ENCODE measurements around the gene GPR161. TPM values are rescaled to one million over a fixed set of nuclear protein-coding genes. Genes with fewer than 3 reads are reported as not detected.

Gene GPR161
- total and polyA plus RNA-seq, 5 donors from 2014 or later = not detected

- Histone ChIP-seq H3K9me3 (ENCODE audit: control insufficient read depth in 2 of 2, low read length in 2 of 2) (no peaks in the 10 kb centered on the region), H3K27ac (ENCODE audit: insufficient read depth, low read length, poor library complexity, severe bottlenecking) (no peak overlapping the region), H3K4me1 (ENCODE audit: control insufficient read depth, insufficient read depth, low read length, poor library complexity, severe bottlenecking) (peaks cover 17% of the 10 kb centered on the region), H3K27me3 (ENCODE audit: control insufficient read depth, insufficient read depth, low read length) (peaks cover 26% of the 10 kb centered on the region), H3K36me3 (ENCODE audit: control insufficient read depth, insufficient read depth, low read length) (no peaks in the 10 kb centered on the region), H3K4me3 (ENCODE audit: low read depth, low read length) (peak overlapping the region; percentile 64)
- H3K36me3 Mint-ChIP-seq = no peaks in the 10 kb centered on the region
- peaks cover 0 to 23% (median 13%) of the 10 kb centered on the region in 4 donors for H3K4me1 Mint-ChIP-seq
- DNase-seq (no peak), ATAC-seq (ENCODE audit: low read depth in 2 of 2) (no peak)
- peaks cover 0 to 6% (median 0%) of the 10 kb centered on the region in 7 donors for H3K9me3 Mint-ChIP-seq
- peaks cover 82% of the 10 kb centered on the region for H3K27me3 Mint-ChIP-seq
- peak overlapping the region; percentile 59 to 89 (median 86) for H3K4me3 Mint-ChIP-seq
- peak overlapping the region in 1 of 3 donors; percentile 32 for H3K27ac Mint-ChIP-seq
Observed at GRCh38 chr1:168135116-168135920, 1.4 kb downstream of the GPR161 start.

GRCh38 chr1:168134642-168135041 lies 2.1 kb downstream of the GPR161 start:
- Mint-ChIP-seq H3K4me1 (peaks cover 0 to 23% (median 13%) of the 10 kb centered on the region in 4 donors), H3K27me3 (peaks cover 77% of the 10 kb centered on the region), H3K36me3 (no peaks in the 10 kb centered on the region), H3K27ac (no peak overlapping the region), H3K4me3 (peak overlapping the region in 3 of 4 donors; percentile 64 to 89 (median 86)), H3K9me3 (peaks cover 0 to 7% (median 0%) of the 10 kb centered on the region in 7 donors)
- H3K4me1 ChIP-seq (ENCODE audit: control insufficient read depth, insufficient read depth, low read length, poor library complexity, severe bottlenecking) = peaks cover 17% of the 10 kb centered on the region
- H3K27me3 ChIP-seq (ENCODE audit: control insufficient read depth, insufficient read depth, low read length) = peaks cover 30% of the 10 kb centered on the region
- H3K9me3 ChIP-seq (ENCODE audit: control insufficient read depth in 2 of 2, low read length in 2 of 2) = no peaks in the 10 kb centered on the region
- H3K36me3 ChIP-seq (ENCODE audit: control insufficient read depth, insufficient read depth, low read length) = no peaks in the 10 kb centered on the region
- no peak overlapping the region for H3K4me3 ChIP-seq (ENCODE audit: low read depth, low read length)
- DNase-seq (no peak), ATAC-seq (ENCODE audit: low read depth in 2 of 2) (no peak)
- H3K27ac ChIP-seq (ENCODE audit: insufficient read depth, low read length, poor library complexity, severe bottlenecking) = no peak overlapping the region

GRCh38 chr1:168134132-168134531 lies 2.6 kb downstream of the GPR161 start:
- H3K4me3 Mint-ChIP-seq = peak overlapping the region in 1 of 4 donors; percentile 55

GRCh38 chr1:168129933-168130332 lies 6.8 kb downstream of the GPR161 start:
- H3K9me3 Mint-ChIP-seq = peaks cover 0 to 5% (median 0%) of the 10 kb centered on the region in 7 donors
- no peak overlapping the region for H3K4me3 ChIP-seq (ENCODE audit: low read depth, low read length)
- no peaks in the 10 kb centered on the region for H3K36me3 ChIP-seq (ENCODE audit: control insufficient read depth, insufficient read depth, low read length)
- H3K27ac ChIP-seq (ENCODE audit: insufficient read depth, low read length, poor library complexity, severe bottlenecking) = no peak overlapping the region
- H3K4me1 ChIP-seq (ENCODE audit: control insufficient read depth, insufficient read depth, low read length, poor library complexity, severe bottlenecking) = no peaks in the 10 kb centered on the region
- DNase-seq (no peak), ATAC-seq (ENCODE audit: low read depth in 2 of 2) (no peak)
- H3K4me1 Mint-ChIP-seq = peaks cover 0 to 3% (median 0%) of the 10 kb centered on the region in 4 donors
- no peak overlapping the region for H3K27ac Mint-ChIP-seq
- H3K9me3 ChIP-seq (ENCODE audit: control insufficient read depth in 2 of 2, low read length in 2 of 2) = no peaks in the 10 kb centered on the region
- no peak overlapping the region for H3K4me3 Mint-ChIP-seq
- H3K27me3 ChIP-seq (ENCODE audit: control insufficient read depth, insufficient read depth, low read length) = peaks cover 18% of the 10 kb centered on the region
- H3K36me3 Mint-ChIP-seq = no peaks in the 10 kb centered on the region
- H3K27me3 Mint-ChIP-seq = peaks cover 61% of the 10 kb centered on the region

More at GRCh38 chr1:168134132-168134531, 2.6 kb downstream of the GPR161 start:
- Mint-ChIP-seq H3K36me3 (no peaks in the 10 kb centered on the region), H3K9me3 (peaks cover 0 to 6% (median 0%) of the 10 kb centered on the region in 7 donors), H3K27me3 (peaks cover 74% of the 10 kb centered on the region), H3K4me1 (peaks cover 0 to 23% (median 13%) of the 10 kb centered on the region in 4 donors), H3K27ac (no peak overlapping the region)
- ATAC-seq (ENCODE audit: low read depth in 2 of 2) (no peak), DNase-seq (no peak)
- Histone ChIP-seq H3K9me3 (ENCODE audit: control insufficient read depth in 2 of 2, low read length in 2 of 2) (no peaks in the 10 kb centered on the region), H3K27me3 (ENCODE audit: control insufficient read depth, insufficient read depth, low read length) (peaks cover 30% of the 10 kb centered on the region), H3K36me3 (ENCODE audit: control insufficient read depth, insufficient read depth, low read length) (no peaks in the 10 kb centered on the region), H3K27ac (ENCODE audit: insufficient read depth, low read length, poor library complexity, severe bottlenecking) (no peak overlapping the region), H3K4me1 (ENCODE audit: control insufficient read depth, insufficient read depth, low read length, poor library complexity, severe bottlenecking) (peaks cover 17% of the 10 kb centered on the region), H3K4me3 (ENCODE audit: low read depth, low read length) (no peak overlapping the region)

- Mint-ChIP-seq H3K36me3 (no peaks in the 10 kb centered on the region), H3K9me3 (peaks cover 0 to 3% (median 0%) of the 10 kb centered on the region in 7 donors), H3K27me3 (peaks cover 49% of the 10 kb centered on the region), H3K4me1 (no peaks in the 10 kb centered on the region), H3K27ac (no peak overlapping the region), H3K4me3 (no peak overlapping the region)
- Histone ChIP-seq H3K9me3 (ENCODE audit: control insufficient read depth in 2 of 2, low read length in 2 of 2) (no peaks in the 10 kb centered on the region), H3K4me3 (ENCODE audit: low read depth, low read length) (no peak overlapping the region), H3K36me3 (ENCODE audit: control insufficient read depth, insufficient read depth, low read length) (no peaks in the 10 kb centered on the region), H3K4me1 (ENCODE audit: control insufficient read depth, insufficient read depth, low read length, poor library complexity, severe bottlenecking) (no peaks in the 10 kb centered on the region), H3K27ac (ENCODE audit: insufficient read depth, low read length, poor library complexity, severe bottlenecking) (no peak overlapping the region), H3K27me3 (ENCODE audit: control insufficient read depth, insufficient read depth, low read length) (peaks cover 14% of the 10 kb centered on the region)
- DNase-seq (no peak), ATAC-seq (ENCODE audit: low read depth in 2 of 2) (no peak)
Observed at GRCh38 chr1:168127503-168127902, 9.2 kb downstream of the GPR161 start.

GRCh38 chr1:168125051-168125450 lies 11.7 kb downstream of the GPR161 start:
- Mint-ChIP-seq H3K4me1 (no peaks in the 10 kb centered on the region), H3K27me3 (peaks cover 48% of the 10 kb centered on the region), H3K9me3 (peaks cover 0 to 3% (median 1%) of the 10 kb centered on the region in 7 donors), H3K27ac (no peak overlapping the region), H3K36me3 (no peaks in the 10 kb centered on the region), H3K4me3 (no peak overlapping the region)
- Histone ChIP-seq H3K27ac (ENCODE audit: insufficient read depth, low read length, poor library complexity, severe bottlenecking) (no peak overlapping the region), H3K4me1 (ENCODE audit: control insufficient read depth, insufficient read depth, low read length, poor library complexity, severe bottlenecking) (no peaks in the 10 kb centered on the region), H3K4me3 (ENCODE audit: low read depth, low read length) (no peak overlapping the region), H3K27me3 (ENCODE audit: control insufficient read depth, insufficient read depth, low read length) (peaks cover 9% of the 10 kb centered on the region), H3K36me3 (ENCODE audit: control insufficient read depth, insufficient read depth, low read length) (no peaks in the 10 kb centered on the region), H3K9me3 (ENCODE audit: control insufficient read depth in 2 of 2, low read length in 2 of 2) (no peaks in the 10 kb centered on the region)
- ATAC-seq (ENCODE audit: low read depth in 2 of 2) = no peak
- no peak for DNase-seq

- peaks cover 0 to 2% (median 1%) of the 10 kb centered on the region in 7 donors for H3K9me3 Mint-ChIP-seq
- no peaks in the 10 kb centered on the region for H3K4me1 ChIP-seq (ENCODE audit: control insufficient read depth, insufficient read depth, low read length, poor library complexity, severe bottlenecking)
Observed at GRCh38 chr1:168121401-168122011, 15.2 kb downstream of the GPR161 start.

More at GRCh38 chr1:168121401-168122011, 15.2 kb downstream of the GPR161 start:
- Histone ChIP-seq H3K9me3 (ENCODE audit: control insufficient read depth in 2 of 2, low read length in 2 of 2) (no peaks in the 10 kb centered on the region), H3K4me3 (ENCODE audit: low read depth, low read length) (no peak overlapping the region), H3K27ac (ENCODE audit: insufficient read depth, low read length, poor library complexity, severe bottlenecking) (no peak overlapping the region), H3K36me3 (ENCODE audit: control insufficient read depth, insufficient read depth, low read length) (no peaks in the 10 kb centered on the region), H3K27me3 (ENCODE audit: control insufficient read depth, insufficient read depth, low read length) (peaks cover 7% of the 10 kb centered on the region)
- Mint-ChIP-seq H3K4me1 (no peaks in the 10 kb centered on the region), H3K27ac (no peak overlapping the region), H3K27me3 (peaks cover 47% of the 10 kb centered on the region), H3K4me3 (no peak overlapping the region), H3K36me3 (no peaks in the 10 kb centered on the region)
- DNase-seq = no peak
- ATAC-seq (ENCODE audit: low read depth in 2 of 2) = no peak

Data from CD4-positive, CD25-positive, alpha-beta regulatory T cell (primary cell).